Heart left ventricle (tissue), 13 donors: ENCODE data around the gene METTL24.

ENCODE experiments used
- POLR2A ChIP-seq, 2 donors: fragments of 450-650 bp; IDR thresholded peaks; one replicate each; pipeline ENCODE4 v1.6.1; 2017; ENCODE audit warnings: antibody characterized with exemption in 2 of 2, mild to moderate bottlenecking in 2 of 2, moderate library complexity in 2 of 2
- TF ChIP-seq, protein P1 (sequence below), 12 donors: fragments of 200-600 bp; sonication (generic) in 4 of 12; IDR thresholded peaks; one replicate each; pipeline versions ENCODE4 v1.5.0 to v1.8.0; 2018 to 2022; ENCODE audit warnings: antibody characterized with exemption in 12 of 12, mild to moderate bottlenecking in 5 of 12
- donor health status: ischemic (EF 13 %, LVEDD 7.1; RV severe dilation, severe dysfunction).
- donor health status: DM: no; HTN: yes; CAD: no.
- donor health status: DM: no; HTN: no; CAD: no.
- donor health status: ischemic (EF 25% LVEDD 6.9; RV normal size, moderate dysfunction).
- donor health status: ischemic (EF 25% LVEDD 5.7; RV mildly dilated, moderate dysfunction).
- donor health status: ischemic (EF 35%, LVEDD 5.7; RV mildly dilated, moderate dysfunction).
- donor health status: nonischemic (EF 11% LVEDD 7.7; RV severe dilation, severe dysfunction).
- donor health status: DM: yes; HTN: yes; CAD: no.
- donor health status: PGD.
- donor health status: ischemic (EF 29% LVEDD 5.4; RV normal size, mild dysfunction).
- donor health status: nonischemic (EF 23%, LVEDD 6.1; RV moderate dilation, normal function).

DNA sequence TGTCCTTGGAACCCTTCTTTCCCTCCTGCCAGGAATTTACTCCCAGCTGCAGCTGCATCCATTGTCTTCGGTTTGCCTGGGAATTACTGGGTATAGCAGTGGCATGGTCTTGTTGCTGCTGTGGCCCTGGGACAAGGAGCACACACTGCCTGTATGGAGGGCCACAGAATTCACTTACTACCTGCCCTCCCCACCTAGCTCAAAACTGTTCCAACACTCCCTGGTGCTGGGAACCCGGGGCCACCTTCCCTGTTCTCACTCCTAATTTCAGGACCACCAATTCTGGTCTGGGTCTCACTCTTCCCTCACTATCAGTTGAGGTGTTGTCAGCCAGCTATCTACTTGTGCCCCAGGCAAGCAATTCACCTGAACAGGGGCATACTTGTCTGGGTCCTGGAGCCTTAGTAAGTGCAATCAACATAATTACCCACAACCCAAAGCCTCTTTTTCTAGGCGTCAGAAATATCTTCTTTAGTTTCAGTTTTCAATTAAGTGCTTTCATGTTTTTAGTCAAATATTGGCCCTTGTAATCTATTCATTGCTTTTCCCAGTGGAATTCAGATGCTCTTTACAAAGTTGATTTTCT is 47.2 kb downstream of the METTL24 start:
- TF ChIP-seq, protein P1, sequence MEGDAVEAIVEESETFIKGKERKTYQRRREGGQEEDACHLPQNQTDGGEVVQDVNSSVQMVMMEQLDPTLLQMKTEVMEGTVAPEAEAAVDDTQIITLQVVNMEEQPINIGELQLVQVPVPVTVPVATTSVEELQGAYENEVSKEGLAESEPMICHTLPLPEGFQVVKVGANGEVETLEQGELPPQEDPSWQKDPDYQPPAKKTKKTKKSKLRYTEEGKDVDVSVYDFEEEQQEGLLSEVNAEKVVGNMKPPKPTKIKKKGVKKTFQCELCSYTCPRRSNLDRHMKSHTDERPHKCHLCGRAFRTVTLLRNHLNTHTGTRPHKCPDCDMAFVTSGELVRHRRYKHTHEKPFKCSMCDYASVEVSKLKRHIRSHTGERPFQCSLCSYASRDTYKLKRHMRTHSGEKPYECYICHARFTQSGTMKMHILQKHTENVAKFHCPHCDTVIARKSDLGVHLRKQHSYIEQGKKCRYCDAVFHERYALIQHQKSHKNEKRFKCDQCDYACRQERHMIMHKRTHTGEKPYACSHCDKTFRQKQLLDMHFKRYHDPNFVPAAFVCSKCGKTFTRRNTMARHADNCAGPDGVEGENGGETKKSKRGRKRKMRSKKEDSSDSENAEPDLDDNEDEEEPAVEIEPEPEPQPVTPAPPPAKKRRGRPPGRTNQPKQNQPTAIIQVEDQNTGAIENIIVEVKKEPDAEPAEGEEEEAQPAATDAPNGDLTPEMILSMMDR (IDR thresholded peaks at IDR 0.05), result no peak
- TF ChIP-seq POLR2A (IDR thresholded peaks at IDR 0.05), result no peak
